Thymus (tissue), 11 donors: ENCODE results near the gene NGDN. TPM values are rescaled to one million over a fixed set of nuclear protein-coding genes. Genes with fewer than 3 reads are reported as not detected.

Source experiments
- DNase-seq, 9 donors: peaks; one replicate each; pipeline ENCODE4 v3.0.0-alpha.2; 2013; ENCODE audit warnings: low spot score in 9 of 9, low read depth in 6 of 9, missing footprints in 1 of 9
- H3K27ac ChIP-seq, 2 donors: one replicate each; pipeline ENCODE4 v1.5.1; 2013; ENCODE audit warnings: control low read depth in 1 of 2, low read depth in 1 of 2, low read length in 1 of 2, mild to moderate bottlenecking in 1 of 2, moderate library complexity in 1 of 2
- H3K27me3 ChIP-seq, 2 donors: one replicate each; pipeline ENCODE4 v1.5.1; 2013; ENCODE audit warnings: low read length in 1 of 2; ENCODE audit not compliant: control insufficient read depth in 2 of 2, insufficient read depth in 1 of 2
- H3K36me3 ChIP-seq, 2 donors: one replicate each; pipeline ENCODE4 v1.5.1; 2013; ENCODE audit warnings: low read length in 1 of 2, mild to moderate bottlenecking in 1 of 2, moderate library complexity in 1 of 2; ENCODE audit not compliant: control insufficient read depth in 2 of 2, insufficient read depth in 2 of 2
- H3K4me1 ChIP-seq, 2 donors: one replicate each; pipeline ENCODE4 v1.5.1; 2013; ENCODE audit warnings: low read length in 2 of 2; ENCODE audit not compliant: control insufficient read depth in 2 of 2, insufficient read depth in 2 of 2
- H3K4me3 ChIP-seq, 2 donors: one replicate each; pipeline ENCODE4 v1.5.1; 2013; ENCODE audit warnings: low read length in 2 of 2, control low read depth in 1 of 2, mild to moderate bottlenecking in 1 of 2
- H3K9me3 ChIP-seq, 2 donors: one replicate each; pipeline ENCODE4 v1.5.1; 2013; ENCODE audit warnings: low read length in 1 of 2, mild to moderate bottlenecking in 1 of 2; ENCODE audit not compliant: control insufficient read depth in 2 of 2, insufficient read depth in 1 of 2
- WGBS: extraction: QIAGEN DNeasy Blood & Tissue Kit; methylation state at CpG from one replicate; pipeline ENCODE4 v1.1.7; 2013; 5-methylcytosine and 5-hydroxymethylcytosine counted together
- polyA plus RNA-seq: library from polyadenylated mRNA; stranded (reverse); fragments of 200-250 nt; gene quantifications from one replicate; pipeline ENCODE4 v1.2.3, GENCODE V29; 2013
- total RNA-seq: library from RNA; stranded (reverse); fragments of 120-200 nt; gene quantifications from one replicate; pipeline ENCODE4 v1.2.4, GENCODE V29; 2013
- donor health status: healthy.

NGDN gene
- total and polyA plus RNA-seq, 2 donors, result 49.6 to 66.0 TPM

DNA sequence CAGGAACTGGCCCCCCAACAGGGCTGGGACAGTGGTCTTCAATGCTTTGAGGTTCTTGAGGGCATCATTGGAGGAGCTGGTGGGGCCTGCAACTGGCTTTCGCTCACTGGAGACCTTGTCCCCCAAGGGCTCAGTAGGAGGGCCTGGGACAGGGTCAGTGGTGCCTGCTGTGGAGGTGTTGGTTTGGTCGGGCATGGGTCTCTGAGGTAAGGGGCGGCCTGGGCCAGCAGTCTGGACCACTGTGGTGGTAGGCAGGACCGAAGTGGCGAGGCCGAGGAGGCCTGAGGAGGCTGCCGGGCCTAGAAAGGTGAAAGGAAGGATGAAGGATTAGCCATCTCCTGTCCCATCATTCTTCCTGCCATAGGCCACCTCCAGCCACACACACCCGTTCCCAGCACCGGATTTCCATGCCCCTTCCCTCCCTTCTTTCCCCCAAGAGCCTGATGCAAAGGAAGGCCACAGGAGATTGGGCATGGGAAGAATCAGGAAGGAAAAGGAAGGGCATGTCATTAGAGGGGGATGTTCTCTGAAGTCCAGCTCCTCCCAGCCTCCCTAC lies 53.2 kb downstream of the NGDN start:
- H3K36me3 ChIP-seq, result peaks cover 0 to 4% of the 10 kb centered on the region in 2 donors
- WGBS, result 97% methylated on average over 9 of the region's 9 CpGs
- no peaks in the 10 kb centered on the region for H3K9me3 ChIP-seq
- H3K4me3 ChIP-seq, result no peak overlapping the region
- no peaks in the 10 kb centered on the region for H3K4me1 ChIP-seq
- H3K27ac ChIP-seq, result no peak overlapping the region
- no peak for DNase-seq
- no peaks in the 10 kb centered on the region for H3K27me3 ChIP-seq

DNA sequence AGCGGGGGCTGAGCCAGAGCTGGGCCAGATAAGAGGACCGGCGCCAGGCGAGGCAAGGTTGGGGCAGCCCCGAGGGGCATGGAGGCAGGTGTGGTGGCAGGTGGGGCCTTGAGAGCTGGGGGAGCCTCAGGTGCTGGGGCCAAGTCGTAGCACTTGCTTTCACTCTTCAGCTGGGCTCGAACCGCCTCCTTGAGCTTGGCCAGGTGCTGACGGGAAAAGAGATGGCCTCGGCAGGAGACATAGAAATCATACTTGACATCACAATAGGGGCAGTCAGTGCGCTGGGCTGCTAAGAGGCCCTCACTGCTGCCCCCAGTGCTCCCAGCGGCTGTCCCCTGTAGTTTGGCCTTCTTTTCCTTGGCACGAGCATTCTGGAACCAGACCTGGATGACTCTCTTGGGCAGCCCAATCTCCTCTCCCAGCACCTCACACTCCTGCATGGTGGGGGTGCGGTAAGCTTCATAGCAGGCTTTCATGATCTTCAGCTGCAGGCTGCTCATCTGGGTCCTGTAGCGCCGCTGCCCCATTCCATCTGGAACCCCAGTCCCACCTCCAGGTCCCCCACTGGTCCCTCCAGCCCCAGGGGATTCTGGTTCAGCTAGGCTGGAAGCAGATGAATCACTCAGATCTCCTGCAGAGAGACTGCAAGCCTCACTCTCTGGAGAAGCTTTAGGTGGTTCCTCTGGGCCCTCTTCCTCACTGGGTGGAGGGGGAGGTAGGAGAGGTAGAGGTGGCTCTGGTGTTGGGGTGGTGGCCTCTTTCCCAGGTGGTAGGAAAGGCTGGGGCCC lies 53.9 kb downstream of the NGDN start:
- H3K36me3 ChIP-seq, result peaks cover 0 to 4% of the 10 kb centered on the region in 2 donors
- DNase-seq, result no peak

DNA sequence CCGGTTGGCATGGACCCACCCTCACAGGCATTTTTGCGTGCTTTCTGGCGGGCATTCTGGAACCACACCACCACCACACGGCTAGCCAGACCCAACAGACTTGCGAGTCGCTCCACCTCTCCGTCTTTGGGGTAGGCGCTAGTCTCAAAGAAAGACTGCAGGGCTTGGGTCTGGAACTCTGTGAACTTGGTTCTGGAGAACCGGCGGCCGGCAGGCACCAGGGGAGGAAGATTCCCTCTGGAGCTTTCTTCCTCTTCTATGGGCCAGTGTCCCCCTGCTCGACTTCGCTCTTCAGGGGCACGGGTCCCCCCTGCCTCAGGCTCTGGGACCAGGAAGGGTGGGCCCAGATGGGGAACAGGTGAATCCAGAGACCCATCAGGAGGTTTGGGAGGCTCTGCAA lies 55.5 kb downstream of the NGDN start:
- Histone ChIP-seq H3K4me3 (no peak overlapping the region), H3K27me3 (no peaks in the 10 kb centered on the region), H3K27ac (no peak overlapping the region), H3K36me3 (peaks cover 0 to 4% of the 10 kb centered on the region in 2 donors), H3K9me3 (no peaks in the 10 kb centered on the region), H3K4me1 (no peaks in the 10 kb centered on the region)
- no peak for DNase-seq
- 97% methylated on average over 14 of the region's 14 CpGs for WGBS

More for the DNA sequence above, 53.9 kb downstream of the NGDN start:
- no peaks in the 10 kb centered on the region for H3K9me3 ChIP-seq
- no peaks in the 10 kb centered on the region for H3K4me1 ChIP-seq
- 95% methylated on average over 16 of the region's 16 CpGs for WGBS
- H3K27ac ChIP-seq, result no peak overlapping the region
- H3K27me3 ChIP-seq, result no peaks in the 10 kb centered on the region
- no peak overlapping the region for H3K4me3 ChIP-seq

DNA sequence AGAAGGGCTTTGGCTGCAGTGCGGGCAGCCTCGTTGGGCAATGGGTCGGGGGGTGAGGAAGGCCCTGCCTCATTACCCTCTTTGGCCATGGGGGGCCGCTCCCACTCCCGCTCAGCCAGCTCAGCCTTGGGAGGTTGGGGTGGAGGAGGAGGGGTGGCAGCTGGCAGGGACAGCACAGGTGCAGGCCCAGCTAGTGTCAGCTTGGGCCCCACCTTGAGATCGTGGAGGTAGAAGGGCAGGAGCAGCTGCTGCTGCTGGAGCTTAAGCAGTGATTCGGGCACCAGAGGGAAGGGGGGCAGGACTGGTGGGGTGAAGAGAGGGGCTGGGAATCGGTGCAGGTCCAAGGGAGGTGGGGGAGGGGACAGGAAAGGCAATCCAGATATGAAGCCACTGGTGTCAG lies 56.1 kb downstream of the NGDN start:
- DNase-seq, result no peak
- Histone ChIP-seq H3K36me3 (peaks cover 0 to 4% of the 10 kb centered on the region in 2 donors), H3K4me1 (peaks cover 0 to 4% of the 10 kb centered on the region in 2 donors), H3K4me3 (no peak overlapping the region), H3K27ac (no peak overlapping the region), H3K9me3 (no peaks in the 10 kb centered on the region), H3K27me3 (no peaks in the 10 kb centered on the region)
- 90% methylated on average over 8 of the region's 8 CpGs for WGBS

Other genes starting within 250 kb of the NGDN start
- gene RNF212B, start 231.8 kb upstream of the NGDN start, total RNA-seq, result 0.05 TPM
- 0.07 TPM for gene RNF212B, start 231.8 kb upstream of the NGDN start, polyA plus RNA-seq
- gene HOMEZ, start 183.6 kb upstream of the NGDN start, total RNA-seq, result 10.6 TPM
- gene HOMEZ, start 183.6 kb upstream of the NGDN start, polyA plus RNA-seq, result 10.2 TPM
- gene PPP1R3E, start 166.8 kb upstream of the NGDN start, total RNA-seq, result 6.6 TPM
- gene PPP1R3E, start 166.8 kb upstream of the NGDN start, polyA plus RNA-seq, result 43.1 TPM
- 5.5 TPM for gene BCL2L2, start 162.9 kb upstream of the NGDN start, total RNA-seq
- gene BCL2L2, start 162.9 kb upstream of the NGDN start, polyA plus RNA-seq, result 20.6 TPM
- gene PABPN1, start 148.2 kb upstream of the NGDN start, total RNA-seq, result 96.4 TPM
- 164 TPM for gene PABPN1, start 148.2 kb upstream of the NGDN start, polyA plus RNA-seq
- gene SLC22A17, start 116.8 kb upstream of the NGDN start, total RNA-seq, result 1.2 TPM
- gene SLC22A17, start 116.8 kb upstream of the NGDN start, polyA plus RNA-seq, result 6.3 TPM
- 1.6 TPM for gene EFS, start 104.5 kb upstream of the NGDN start, total RNA-seq
- 5.2 TPM for gene EFS, start 104.5 kb upstream of the NGDN start, polyA plus RNA-seq
- gene IL25, start 96.9 kb upstream of the NGDN start, total RNA-seq, result not detected
- gene IL25, start 96.9 kb upstream of the NGDN start, polyA plus RNA-seq, result 0.07 TPM
- gene CMTM5, start 92.7 kb upstream of the NGDN start, total RNA-seq, result 0.05 TPM
- gene CMTM5, start 92.7 kb upstream of the NGDN start, polyA plus RNA-seq, result 0.37 TPM
- 0.05 TPM for gene MYH6, start 61.4 kb upstream of the NGDN start, total RNA-seq
- gene MYH6, start 61.4 kb upstream of the NGDN start, polyA plus RNA-seq, result 0.25 TPM
- gene MYH7, start 34.0 kb upstream of the NGDN start, total RNA-seq, result 0.09 TPM
- 0.46 TPM for gene MYH7, start 34.0 kb upstream of the NGDN start, polyA plus RNA-seq
- 0.24 TPM for gene ZFHX2, start 82.1 kb downstream of the NGDN start, total RNA-seq
- 0.48 TPM for gene ZFHX2, start 82.1 kb downstream of the NGDN start, polyA plus RNA-seq
- 6.7 TPM for gene THTPA, start 86.6 kb downstream of the NGDN start, total RNA-seq
- gene THTPA, start 86.6 kb downstream of the NGDN start, polyA plus RNA-seq, result 8.8 TPM
- gene AP1G2, start 98.1 kb downstream of the NGDN start, total RNA-seq, result 55.0 TPM
- gene AP1G2, start 98.1 kb downstream of the NGDN start, polyA plus RNA-seq, result 313 TPM
- gene JPH4, start 109.1 kb downstream of the NGDN start, total RNA-seq, result 0.14 TPM
- 0.59 TPM for gene JPH4, start 109.1 kb downstream of the NGDN start, polyA plus RNA-seq
- gene DHRS2, start 166.7 kb downstream of the NGDN start, total RNA-seq, result 0.28 TPM
- 2.1 TPM for gene DHRS2, start 166.7 kb downstream of the NGDN start, polyA plus RNA-seq